Measurements from ENCODE around the gene CEP83.

DNA sequence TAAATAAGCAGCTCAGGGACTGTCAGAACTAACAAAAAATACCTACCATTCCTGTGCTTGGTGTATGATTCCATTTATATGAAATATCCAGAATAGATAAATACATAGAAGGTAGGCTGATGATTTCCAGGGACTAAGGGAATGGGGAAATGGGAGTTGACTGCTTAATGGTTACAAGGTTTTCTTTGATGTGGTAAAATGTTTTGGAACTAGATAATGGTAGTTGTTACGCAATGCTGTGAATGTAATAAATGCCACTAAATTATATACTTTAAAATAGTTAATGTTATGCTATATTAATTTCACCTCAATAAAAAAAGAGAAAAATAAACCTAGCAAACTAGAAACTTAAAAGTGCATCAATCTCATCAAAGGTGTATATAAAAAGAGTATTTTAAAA lies 41.1 kb downstream of the CEP83 start:
- TF ChIP-seq YY1 (IDR thresholded peaks at IDR 0.05; ENCODE audit: insufficient read depth, insufficient read length), result no peak
- no peak for TF ChIP-seq SUZ12 (IDR thresholded peaks at IDR 0.05; ENCODE audit: extremely low read depth, insufficient read depth, insufficient read length)
